ENCODE data around the gene RNF220. TPM values are rescaled to one million over a fixed set of nuclear protein-coding genes. Genes with fewer than 3 reads are reported as not detected.

Gene RNF220
- total and polyA plus RNA-seq, 11 donors = 54.2 to 108 (median 62.4) TPM

DNA sequence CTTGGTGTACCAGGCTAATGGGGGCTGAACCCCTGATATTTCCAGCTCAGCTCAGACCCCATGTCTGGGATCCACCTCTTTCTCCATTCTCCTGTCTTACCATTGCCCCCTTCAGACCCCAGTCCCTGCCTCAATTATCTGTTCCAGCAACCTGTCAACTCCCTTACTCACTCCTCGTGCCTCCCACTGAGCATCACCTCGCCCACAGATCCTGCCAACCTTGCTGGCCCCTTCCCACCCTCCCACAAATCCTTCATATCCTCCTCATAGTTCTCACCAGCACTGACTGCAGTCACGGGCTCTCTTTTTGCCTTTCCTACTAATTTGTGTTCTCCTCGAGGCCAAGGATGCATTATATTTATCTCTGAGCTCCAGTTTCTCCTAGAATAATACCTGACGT is 206.4 kb downstream of the RNF220 start:
- DNase-seq (no peak), ATAC-seq (no peak)
- 65 to 77% (median 74%) methylated on average over 5 of the region's 5 CpGs for WGBS, 4 donors
- Histone ChIP-seq H3K36me3 (no peaks in the 10 kb centered on the region), H3K27ac (no peak overlapping the region), H3K27me3 (peaks cover 0 to 29% (median 0%) of the 10 kb centered on the region in 9 donors), H3K4me3 (no peak overlapping the region), H3K9me3 (no peaks in the 10 kb centered on the region), H3K4me1 (no peaks in the 10 kb centered on the region)
- no peak for TF ChIP-seq POLR2A (IDR thresholded peaks at IDR 0.05)
- TF ChIP-seq, protein P1, sequence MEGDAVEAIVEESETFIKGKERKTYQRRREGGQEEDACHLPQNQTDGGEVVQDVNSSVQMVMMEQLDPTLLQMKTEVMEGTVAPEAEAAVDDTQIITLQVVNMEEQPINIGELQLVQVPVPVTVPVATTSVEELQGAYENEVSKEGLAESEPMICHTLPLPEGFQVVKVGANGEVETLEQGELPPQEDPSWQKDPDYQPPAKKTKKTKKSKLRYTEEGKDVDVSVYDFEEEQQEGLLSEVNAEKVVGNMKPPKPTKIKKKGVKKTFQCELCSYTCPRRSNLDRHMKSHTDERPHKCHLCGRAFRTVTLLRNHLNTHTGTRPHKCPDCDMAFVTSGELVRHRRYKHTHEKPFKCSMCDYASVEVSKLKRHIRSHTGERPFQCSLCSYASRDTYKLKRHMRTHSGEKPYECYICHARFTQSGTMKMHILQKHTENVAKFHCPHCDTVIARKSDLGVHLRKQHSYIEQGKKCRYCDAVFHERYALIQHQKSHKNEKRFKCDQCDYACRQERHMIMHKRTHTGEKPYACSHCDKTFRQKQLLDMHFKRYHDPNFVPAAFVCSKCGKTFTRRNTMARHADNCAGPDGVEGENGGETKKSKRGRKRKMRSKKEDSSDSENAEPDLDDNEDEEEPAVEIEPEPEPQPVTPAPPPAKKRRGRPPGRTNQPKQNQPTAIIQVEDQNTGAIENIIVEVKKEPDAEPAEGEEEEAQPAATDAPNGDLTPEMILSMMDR (IDR thresholded peaks at IDR 0.05) = no peak
- intact Hi-C loops (cut with DNase I) = loop anchor here in 2 of 10 donors (2.0 kb wide), 2 partner anchors 39 to 41 kb away; no protein-coding TSS in a partner anchor

DNA sequence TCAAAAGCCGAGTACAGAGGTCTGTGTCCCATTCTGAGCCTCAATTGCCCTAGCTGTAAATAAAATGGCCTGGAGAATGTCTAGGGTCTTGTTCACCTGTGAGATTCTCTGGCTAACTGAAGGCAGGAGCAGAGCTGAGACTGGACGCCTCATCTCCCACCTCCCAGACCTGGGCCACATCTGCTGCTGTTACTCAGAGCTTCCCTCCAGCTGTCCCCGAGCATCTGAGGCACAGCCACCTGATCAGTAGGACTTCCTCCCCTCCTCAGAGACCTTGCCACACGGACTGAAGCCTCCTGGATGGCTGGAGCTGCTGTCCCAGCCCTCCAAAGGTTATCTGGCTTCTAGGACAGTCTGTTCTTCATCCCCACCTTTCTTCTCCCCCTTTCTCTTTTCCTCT is 206.8 kb downstream of the RNF220 start:
- intact Hi-C loops (cut with DNase I) = loop anchor here in 2 of 10 donors (2.0 kb wide), 2 partner anchors 39 to 41 kb away; no protein-coding TSS in a partner anchor
- DNase-seq = no peak
- 61 to 71% (median 68%) methylated on average over 4 of the region's 4 CpGs for WGBS, 4 donors

DNA sequence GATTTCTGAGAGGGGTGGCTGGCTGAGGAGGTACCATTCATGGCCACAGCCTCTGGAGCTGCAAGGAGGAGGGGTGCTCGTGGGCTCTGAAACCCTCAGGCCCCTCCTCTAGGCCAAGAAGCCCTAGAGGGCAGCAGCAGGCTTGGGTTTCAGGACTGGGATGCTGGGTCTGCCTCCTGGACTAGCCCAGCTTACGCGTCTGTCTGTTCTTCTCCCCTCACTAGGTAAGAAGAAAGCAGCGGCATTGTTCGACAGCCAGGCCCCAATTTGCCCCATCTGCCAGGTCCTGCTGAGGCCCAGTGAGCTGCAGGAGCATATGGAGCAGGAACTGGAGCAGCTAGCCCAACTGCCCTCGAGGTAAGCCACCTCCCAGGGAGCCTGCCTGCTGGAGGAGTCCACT is 208.9 kb downstream of the RNF220 start:
- WGBS, 4 donors = 89 to 93% (median 90%) methylated on average over 5 to 6 of the region's 6 CpGs
- intact Hi-C loops (cut with DNase I) = no loop called here
- peaks cover 0 to 11% (median 0%) of the 10 kb centered on the region in 12 donors for H3K4me1 ChIP-seq
- DNase-seq = no peak
- no peak for TF ChIP-seq POLR2A (IDR thresholded peaks at IDR 0.05)
- TF ChIP-seq, protein P1 (IDR thresholded peaks at IDR 0.05) = no peak
- no peak for ATAC-seq
- no peaks in the 10 kb centered on the region for H3K9me3 ChIP-seq
- no peak overlapping the region for H3K4me3 ChIP-seq
- H3K36me3 ChIP-seq = no peaks in the 10 kb centered on the region
- H3K27me3 ChIP-seq = peaks cover 0 to 27% (median 0%) of the 10 kb centered on the region in 9 donors
- H3K27ac ChIP-seq = no peak overlapping the region

More for the DNA sequence above, 206.8 kb downstream of the RNF220 start:
- H3K27me3 ChIP-seq = peaks cover 0 to 33% (median 0%) of the 10 kb centered on the region in 9 donors
- H3K27ac ChIP-seq = no peak overlapping the region
- no peak for TF ChIP-seq POLR2A (IDR thresholded peaks at IDR 0.05)
- TF ChIP-seq, protein P1 (IDR thresholded peaks at IDR 0.05) = no peak
- no peaks in the 10 kb centered on the region for H3K9me3 ChIP-seq
- H3K4me1 ChIP-seq = peaks cover 0 to 4% (median 0%) of the 10 kb centered on the region in 12 donors
- no peak for ATAC-seq
- H3K4me3 ChIP-seq = no peak overlapping the region
- H3K36me3 ChIP-seq = no peaks in the 10 kb centered on the region

DNA sequence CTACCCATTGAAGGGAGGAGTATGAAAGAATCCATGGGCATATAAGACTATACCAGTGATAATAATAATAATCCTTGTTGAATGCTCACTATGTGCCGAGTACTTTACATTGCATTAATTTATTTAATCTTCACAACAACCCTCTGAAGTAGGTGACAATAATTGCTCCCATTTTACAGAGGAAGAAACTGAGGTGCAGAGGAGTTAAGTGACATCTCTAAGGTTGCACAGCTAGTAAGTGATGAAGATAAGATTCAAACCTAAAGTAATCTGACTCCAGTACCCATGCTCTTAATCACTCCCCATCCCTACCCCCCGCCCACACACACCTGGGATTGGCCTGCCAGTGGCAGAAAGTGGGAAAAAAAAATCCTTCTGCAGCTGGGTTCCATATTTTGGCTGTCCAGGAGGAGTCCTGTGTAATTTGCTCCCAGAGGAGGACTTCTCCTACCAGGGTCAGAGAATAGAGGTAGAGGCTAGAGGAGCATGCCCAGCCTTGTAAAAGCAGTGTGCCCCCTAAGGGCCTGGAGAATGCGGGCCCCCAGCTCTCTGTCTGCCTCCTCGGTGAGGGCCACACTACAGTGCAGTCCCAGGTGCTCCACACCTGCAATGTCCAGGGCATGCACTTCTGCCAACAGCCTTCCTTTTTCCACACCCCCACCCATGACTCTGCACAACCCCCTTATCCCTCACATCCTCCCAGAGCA is 211.4 kb downstream of the RNF220 start:
- intact Hi-C loops (cut with DNase I) = no loop called here
- TF ChIP-seq, protein P1 (IDR thresholded peaks at IDR 0.05) = no peak
- no peak for TF ChIP-seq POLR2A (IDR thresholded peaks at IDR 0.05)
- H3K36me3 ChIP-seq = no peaks in the 10 kb centered on the region
- DNase-seq = no peak
- peak overlapping the region in 5 of 12 donors; percentile 38 to 49 (median 43) for H3K4me3 ChIP-seq
- H3K9me3 ChIP-seq = no peaks in the 10 kb centered on the region
- H3K27me3 ChIP-seq = peaks cover 0 to 16% (median 0%) of the 10 kb centered on the region in 9 donors
- H3K4me1 ChIP-seq = peaks cover 0 to 11% (median 0%) of the 10 kb centered on the region in 12 donors
- no peak for ATAC-seq
- no peak overlapping the region for H3K27ac ChIP-seq
- WGBS, 4 donors = 70 to 87% (median 71%) methylated on average over 4 of the region's 4 CpGs

Measured in heart left ventricle (tissue), 16 donors.